Trophoblast cell (in vitro differentiated cells and primary cell): ENCODE measurements around the gene KCNT2.

Experiments used
- DNase-seq, 2 donors: peaks; one replicate each; pipeline ENCODE4 v3.0.0-alpha.2; 2016
- H2AFZ ChIP-seq: 2 replicates; pipeline ENCODE4 v1.6.1; 2013; ENCODE audit warnings: low read length, moderate library complexity, mild to moderate bottlenecking; ENCODE audit not compliant: insufficient read depth, poor library complexity
- H2AK5ac ChIP-seq: 2 replicates; pipeline ENCODE4 v1.6.1; 2013; ENCODE audit warnings: mild to moderate bottlenecking, low read length
- H2BK120ac ChIP-seq: 2 replicates; pipeline ENCODE4 v1.6.1; 2013; ENCODE audit warnings: low read length, mild to moderate bottlenecking, moderate library complexity; ENCODE audit not compliant: insufficient read depth, poor library complexity
- H2BK12ac ChIP-seq: 2 replicates; pipeline ENCODE4 v1.6.1; 2013; ENCODE audit warnings: mild to moderate bottlenecking, low read length, moderate library complexity
- H2BK5ac ChIP-seq: 2 replicates; pipeline ENCODE4 v1.6.1; 2013; ENCODE audit warnings: low read length, low read depth, moderate library complexity, mild to moderate bottlenecking; ENCODE audit not compliant: poor library complexity
- H3K14ac ChIP-seq: 2 replicates; pipeline ENCODE4 v1.6.1; 2013; ENCODE audit warnings: mild to moderate bottlenecking, low read length
- H3K18ac ChIP-seq: 2 replicates; pipeline ENCODE4 v1.6.1; 2013; ENCODE audit warnings: mild to moderate bottlenecking, low read length
- H3K23ac ChIP-seq: 2 replicates; pipeline ENCODE4 v1.6.1; 2013; ENCODE audit warnings: low read length
- H3K27ac ChIP-seq: 2 replicates; pipeline ENCODE4 v1.5.1; 2013; ENCODE audit warnings: low read depth, mild to moderate bottlenecking, inconsistent platforms, low read length, moderate library complexity
- H3K27me3 ChIP-seq: 2 replicates; pipeline ENCODE4 v1.6.1; 2013; ENCODE audit warnings: inconsistent platforms, mild to moderate bottlenecking, low read length, moderate library complexity; ENCODE audit not compliant: insufficient read depth
- H3K36me3 ChIP-seq, 2 experiments: 1 replicate in 1 of 2; 2 replicates in 1 of 2; pipeline ENCODE4 v1.6.1; 2013; ENCODE audit warnings: low read length in 2 of 2, mild to moderate bottlenecking in 2 of 2, moderate library complexity in 1 of 2; ENCODE audit not compliant: insufficient read depth in 2 of 2, control insufficient read depth in 1 of 2
- H3K4ac ChIP-seq: 2 replicates; pipeline ENCODE4 v1.6.1; 2013; ENCODE audit warnings: low read depth, mild to moderate bottlenecking, low read length, moderate library complexity
- H3K4me1 ChIP-seq, 2 experiments: 1 replicate in 1 of 2; 2 replicates in 1 of 2; pipeline ENCODE4 v1.6.1; 2013; ENCODE audit warnings: low read length in 2 of 2, mild to moderate bottlenecking in 2 of 2, moderate library complexity in 1 of 2; ENCODE audit not compliant: insufficient read depth in 2 of 2, control insufficient read depth in 1 of 2
- H3K4me2 ChIP-seq: 2 replicates; pipeline ENCODE4 v1.6.1; 2013; ENCODE audit warnings: inconsistent platforms, mild to moderate bottlenecking, low read length, moderate library complexity
- H3K4me3 ChIP-seq: 2 replicates; pipeline ENCODE4 v1.5.1; 2013; ENCODE audit warnings: mild to moderate bottlenecking, low read depth, low read length, inconsistent platforms
- H3K79me1 ChIP-seq: one replicate; pipeline ENCODE4 v1.6.1; 2013; ENCODE audit warnings: low read length
- H3K79me2 ChIP-seq: 2 replicates; pipeline ENCODE4 v1.6.1; 2013; ENCODE audit warnings: low read length, mild to moderate bottlenecking; ENCODE audit not compliant: control insufficient read depth, insufficient read depth, poor library complexity
- H3K9ac ChIP-seq: 2 replicates; pipeline ENCODE4 v1.6.1; 2013; ENCODE audit warnings: mild to moderate bottlenecking, low read length
- H3K9me3 ChIP-seq: 2 replicates; pipeline ENCODE4 v1.6.1; 2013; ENCODE audit warnings: low read depth, mild to moderate bottlenecking, control low read depth, inconsistent platforms, low read length; ENCODE audit not compliant: insufficient read depth
- H4K12ac ChIP-seq: 2 replicates; pipeline ENCODE4 v1.6.1; 2013; ENCODE audit warnings: low read depth, mild to moderate bottlenecking, low read length, moderate library complexity
- H4K8ac ChIP-seq: 2 replicates; pipeline ENCODE4 v1.6.1; 2013; ENCODE audit warnings: low read depth, mild to moderate bottlenecking, low read length, moderate library complexity
- H4K91ac ChIP-seq: one replicate; pipeline ENCODE4 v1.6.1; 2013; ENCODE audit warnings: low read depth, mild to moderate bottlenecking, low read length, moderate library complexity
- WGBS: extraction: QIAGEN DNeasy Blood & Tissue Kit; methylation state at CpG from one replicate; pipeline ENCODE4 v1.1.7; 2013; ENCODE audit warnings: missing lambda C conversion rate; ENCODE audit not compliant: insufficient read length, insufficient coverage; ENCODE audit errors: extremely low coverage; 5-methylcytosine and 5-hydroxymethylcytosine counted together

Gene KCNT2

GRCh38 chr1:196609370-196609737 is 1.1 kb upstream of the KCNT2 start:
- no peaks in the 10 kb centered on the region for H3K36me3 ChIP-seq
- no peak overlapping the region for H3K23ac ChIP-seq
- no peak overlapping the region for H2BK5ac ChIP-seq
- H3K79me1 ChIP-seq, result no peaks in the 10 kb centered on the region
- peak; percentile 2 to 21 for DNase-seq
- no CpG with 5 or more reads among the region's 10 CpGs for WGBS
- no peak overlapping the region for H4K12ac ChIP-seq
- no peaks in the 10 kb centered on the region for H3K27me3 ChIP-seq
- H2AFZ ChIP-seq, result peak overlapping the region; percentile 56
- H3K9ac ChIP-seq, result no peak overlapping the region
- no peaks in the 10 kb centered on the region for H3K9me3 ChIP-seq
- H3K27ac ChIP-seq, result no peak overlapping the region
- no peak overlapping the region for H2BK12ac ChIP-seq
- no peak overlapping the region for H2AK5ac ChIP-seq
- no peak overlapping the region for H4K91ac ChIP-seq
- H3K4ac ChIP-seq, result no peak overlapping the region
- peaks cover 0 to 4% of the 10 kb centered on the region in 2 experiments for H3K4me1 ChIP-seq
- H3K79me2 ChIP-seq, result no peaks in the 10 kb centered on the region
- no peak overlapping the region for H3K18ac ChIP-seq
- no peak overlapping the region for H3K4me3 ChIP-seq
- no peak overlapping the region for H2BK120ac ChIP-seq
- peak overlapping the region; percentile 64 for H3K4me2 ChIP-seq
- H3K14ac ChIP-seq, result no peak overlapping the region
- no peak overlapping the region for H4K8ac ChIP-seq

DNA sequence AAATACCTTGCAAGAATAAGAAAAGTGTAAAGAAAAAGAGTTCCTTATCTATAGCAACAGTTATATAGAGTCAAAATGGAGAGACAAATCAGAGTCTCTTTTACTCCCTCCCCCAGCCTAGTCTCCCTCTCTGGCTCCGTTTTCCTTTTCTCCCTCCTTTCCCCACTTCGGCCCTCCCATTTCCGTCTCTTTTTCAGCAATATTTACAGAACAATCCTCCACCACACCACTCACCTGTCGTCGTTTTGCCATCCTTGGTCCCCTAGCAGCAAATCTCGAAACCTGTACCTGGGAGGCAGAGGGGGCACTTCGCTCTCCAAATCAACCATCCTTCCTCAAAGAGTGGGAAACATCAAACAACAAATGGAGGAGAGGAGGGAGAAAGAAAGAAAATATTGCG is 259 bp downstream of the KCNT2 start:
- Histone ChIP-seq H3K79me2 (no peaks in the 10 kb centered on the region), H3K27ac (no peak overlapping the region), H3K79me1 (no peaks in the 10 kb centered on the region), H3K14ac (no peak overlapping the region), H3K4me2 (peak overlapping the region; percentile 64), H2AK5ac (no peak overlapping the region), H3K9me3 (no peaks in the 10 kb centered on the region), H3K23ac (no peak overlapping the region), H3K18ac (no peak overlapping the region), H3K4me1 (peaks cover 0 to 4% of the 10 kb centered on the region in 2 experiments), H3K36me3 (no peaks in the 10 kb centered on the region), H3K9ac (no peak overlapping the region), H4K8ac (peak overlapping the region; percentile 49), H4K12ac (no peak overlapping the region), H3K4ac (no peak overlapping the region), H2BK120ac (no peak overlapping the region), H4K91ac (no peak overlapping the region), H2AFZ (peak overlapping the region; percentile 19), H2BK5ac (no peak overlapping the region), H3K4me3 (peak overlapping the region; percentile 73), H3K27me3 (no peaks in the 10 kb centered on the region), H2BK12ac (no peak overlapping the region)
- WGBS, result no CpG with 5 or more reads among the region's 8 CpGs
- DNase-seq, result no peak

DNA sequence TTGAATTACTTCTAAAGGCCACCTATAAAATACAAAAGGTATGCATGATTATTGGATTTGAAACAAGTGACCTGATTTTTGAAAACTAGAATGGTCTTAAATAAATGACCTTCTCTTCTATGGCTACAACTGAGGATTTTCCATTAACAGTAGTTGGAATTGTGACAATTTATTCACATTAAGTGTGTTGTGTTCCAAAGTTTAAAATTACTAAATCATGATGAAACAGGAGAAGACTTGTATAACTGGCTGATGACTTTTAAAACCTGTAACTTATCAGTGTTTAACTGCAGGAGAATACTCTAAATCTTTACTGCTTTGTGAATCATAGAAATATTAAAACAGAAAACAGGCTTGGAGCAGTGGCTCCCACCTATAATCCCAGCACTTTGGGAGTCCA is 4.6 kb downstream of the KCNT2 start:
- no peak overlapping the region for H2BK12ac ChIP-seq
- H2BK5ac ChIP-seq, result no peak overlapping the region
- no peak overlapping the region for H3K9ac ChIP-seq
- H2AK5ac ChIP-seq, result no peak overlapping the region
- H2BK120ac ChIP-seq, result no peak overlapping the region
- H3K4me2 ChIP-seq, result no peak overlapping the region
- no peak overlapping the region for H3K4ac ChIP-seq
- H3K4me1 ChIP-seq, result no peaks in the 10 kb centered on the region
- no peak overlapping the region for H2AFZ ChIP-seq
- no peak overlapping the region for H3K18ac ChIP-seq
- H3K4me3 ChIP-seq, result no peak overlapping the region
- H3K23ac ChIP-seq, result no peak overlapping the region
- no peak overlapping the region for H3K27ac ChIP-seq
- H3K79me1 ChIP-seq, result no peaks in the 10 kb centered on the region
- H4K91ac ChIP-seq, result no peak overlapping the region
- no peaks in the 10 kb centered on the region for H3K79me2 ChIP-seq
- H3K14ac ChIP-seq, result no peak overlapping the region
- H3K36me3 ChIP-seq, result no peaks in the 10 kb centered on the region
- H3K27me3 ChIP-seq, result no peaks in the 10 kb centered on the region
- H3K9me3 ChIP-seq, result no peaks in the 10 kb centered on the region
- H4K8ac ChIP-seq, result no peak overlapping the region
- no peak for DNase-seq
- no peak overlapping the region for H4K12ac ChIP-seq

- H3K4me3 ChIP-seq, result no peak overlapping the region
- H4K8ac ChIP-seq, result no peak overlapping the region
- no CpG with 5 or more reads among the region's 2 CpGs for WGBS
- H3K4me1 ChIP-seq, result no peaks in the 10 kb centered on the region
- H3K4ac ChIP-seq, result no peak overlapping the region
- no peaks in the 10 kb centered on the region for H3K79me2 ChIP-seq
- no peak overlapping the region for H3K18ac ChIP-seq
- H3K79me1 ChIP-seq, result no peaks in the 10 kb centered on the region
- H3K9ac ChIP-seq, result no peak overlapping the region
- no peak overlapping the region for H2BK5ac ChIP-seq
- H3K27me3 ChIP-seq, result no peaks in the 10 kb centered on the region
- H2BK120ac ChIP-seq, result no peak overlapping the region
- H2AFZ ChIP-seq, result no peak overlapping the region
- no peak overlapping the region for H3K23ac ChIP-seq
- H4K91ac ChIP-seq, result no peak overlapping the region
- no peak overlapping the region for H3K14ac ChIP-seq
- no peak overlapping the region for H3K4me2 ChIP-seq
- H3K36me3 ChIP-seq, result no peaks in the 10 kb centered on the region
- H2BK12ac ChIP-seq, result no peak overlapping the region
- H4K12ac ChIP-seq, result no peak overlapping the region
- no peak overlapping the region for H2AK5ac ChIP-seq
- DNase-seq, result no peak
- no peak overlapping the region for H3K27ac ChIP-seq
- no peaks in the 10 kb centered on the region for H3K9me3 ChIP-seq
Measured at GRCh38 chr1:196598942-196599748, 9.1 kb downstream of the KCNT2 start.
